Measurements from ENCODE around the gene RHBDL3. TPM values are rescaled to one million over a fixed set of nuclear protein-coding genes. Genes with fewer than 3 reads are reported as not detected.
A peak's percentile ranks its signal among the peaks of the same experiment; 100 is the strongest.

RHBDL3 gene
- total and polyA plus RNA-seq, 10 of the 15 experiments (the other 5 are each of a cell fraction or from before 2014, with no cell fraction given): 0.04 to 0.24 (median 0.04) TPM; not detected in 5

- Histone ChIP-seq H3K79me2 (ENCODE audit: control insufficient read depth, insufficient read depth, low read length) (no peaks in the 10 kb centered on the region), H3K9me3 (replicated peaks; ENCODE audit: control insufficient read depth, insufficient read depth, low read length) (no peaks in the 10 kb centered on the region), H3K36me3 (ENCODE audit: control insufficient read depth in 2 of 2, insufficient read depth in 2 of 2, low read length in 1 of 2) (no peaks in the 10 kb centered on the region), H3K27ac (ENCODE audit: control insufficient read depth, insufficient read depth) (no peak overlapping the region), H2AFZ (ENCODE audit: control insufficient read depth, low read depth, low read length) (no peak overlapping the region), H3K4me3 (no peak overlapping the region), H3K4me2 (ENCODE audit: control insufficient read depth, insufficient read depth) (no peak overlapping the region), H3K27me3 (replicated peaks in 1 of 2; ENCODE audit: control insufficient read depth in 2 of 2, insufficient read depth in 2 of 2, low read length in 1 of 2) (peaks cover 0 to 2% of the 10 kb centered on the region in 2 experiments; a peak in 1 of 4 replicates), H3K9ac (ENCODE audit: control insufficient read depth, insufficient read depth, low read length) (no peak overlapping the region), H3K4me1 (ENCODE audit: control insufficient read depth, insufficient read depth, low read length) (no peaks in the 10 kb centered on the region; the same call in 1 of the 2 replicates), H4K20me1 (ENCODE audit: control insufficient read depth, insufficient read depth) (no peaks in the 10 kb centered on the region)
- no TSS peak for BruUV-seq (replicated peaks)
- POLR2A ChIA-PET: interaction anchor here (0.5 kb wide), 1 partner anchor 176 kb away, joined by 7 read pairs; no protein-coding TSS in a partner anchor
- in situ Hi-C loops (cut with MboI): no loop called here
- RAD21 ChIA-PET (ENCODE audit: unreplicated experiment): interaction anchor here (0.6 to 1.1 kb wide), 4 partner anchors 62 to 149 kb away, joined by 3 to 4 read pairs (median 4); no protein-coding TSS in a partner anchor
- WGBS (ENCODE audit: insufficient coverage, insufficient replicate concordance, low lambda C conversion rate, missing lambda C conversion rate): 7% methylated on average over 9 of the region's 9 CpGs
- peak; percentile 68 for ATAC-seq
- TF ChIP-seq SREBF2 (IDR thresholded peaks at IDR 0.05; ENCODE audit: low read length) (no peak), EP300 (IDR thresholded peaks at IDR 0.05; ENCODE audit: borderline replicate concordance in 1 of 2, control insufficient read depth in 1 of 2, low read depth in 2 of 2, low read length in 2 of 2) (no peak), ZNF274 (IDR thresholded peaks at IDR 0.05; ENCODE audit: insufficient read depth, insufficient read length) (no peak), BHLHE40 (IDR thresholded peaks at IDR 0.05; ENCODE audit: borderline replicate concordance in 1 of 2, low read depth in 2 of 2, low read length in 1 of 2) (peak in 1 of 2 experiments; percentile 49; a peak in 1 of 4 replicates), NRF1 (conservative IDR thresholded peaks at IDR 0.05; ENCODE audit: low read depth, low read length) (no peak), USF1 (IDR thresholded peaks at IDR 0.05; ENCODE audit: borderline replicate concordance, extremely low read length, insufficient read depth, low read depth, low read length) (peak; percentile 15)
- SMC1A ChIA-PET (ENCODE audit: uncharacterized antibody, unreplicated experiment): interaction anchor here (0.5 to 1.1 kb wide), 2 partner anchors 60 to 195 kb away, joined by 3 read pairs; no protein-coding TSS in a partner anchor
- CTCF ChIA-PET: interaction anchor here (0.7 to 8.0 kb wide), 2 partner anchors 61 to 70 kb away, joined by 3 to 132 read pairs; no protein-coding TSS in a partner anchor
- DNase-seq (ENCODE audit: low read depth, low spot score): no peak
- intact Hi-C loops (cut with micrococcal nuclease; ENCODE audit: unreplicated experiment): no loop called here
- FAIRE-seq: no peak
Measured at GRCh38 chr17:32256701-32257019, 9.0 kb upstream of the RHBDL3 start.
